Liver (tissue), 9 donors: ENCODE measurements around the gene MCEMP1. TPM values are rescaled to one million over a fixed set of nuclear protein-coding genes. Genes with fewer than 3 reads are reported as not detected.

ENCODE experiments used
- DNase-seq: peaks from one replicate; pipeline ENCODE4 v3.0.0-alpha.2; 2017; ENCODE audit warnings: low spot score
- H3K27ac ChIP-seq, 2 donors: one replicate each; pipeline ENCODE4 v1.7.0; 2013; ENCODE audit warnings: inconsistent platforms in 2 of 2, low read length in 2 of 2, control low read depth in 1 of 2, low read depth in 1 of 2, mild to moderate bottlenecking in 1 of 2
- H3K27me3 ChIP-seq, 4 donors: one replicate each; pipeline versions ENCODE4 v1.6.1 to v1.7.0; 2013; ENCODE audit warnings: low read length in 3 of 4, inconsistent platforms in 1 of 4, mild to moderate bottlenecking in 1 of 4, moderate library complexity in 1 of 4; ENCODE audit not compliant: control insufficient read depth in 4 of 4, insufficient read depth in 4 of 4
- H3K36me3 ChIP-seq, 4 donors: one replicate each; pipeline versions ENCODE4 v1.6.1 to v1.7.0; 2013; ENCODE audit warnings: low read length in 3 of 4, mild to moderate bottlenecking in 3 of 4, low read depth in 1 of 4, moderate library complexity in 1 of 4; ENCODE audit not compliant: control insufficient read depth in 4 of 4, insufficient read depth in 3 of 4
- H3K4me1 ChIP-seq, 4 donors: one replicate each; pipeline versions ENCODE4 v1.6.1 to v1.7.0; 2013; ENCODE audit warnings: low read length in 3 of 4, mild to moderate bottlenecking in 3 of 4, moderate library complexity in 1 of 4; ENCODE audit not compliant: control insufficient read depth in 4 of 4, insufficient read depth in 4 of 4
- H3K4me3 ChIP-seq, 3 donors: one replicate each; pipeline versions ENCODE4 v1.6.1 to v1.7.0; 2013; ENCODE audit warnings: low read length in 3 of 3, control low read depth in 1 of 3, low read depth in 1 of 3, mild to moderate bottlenecking in 1 of 3
- H3K9ac ChIP-seq, 2 donors: one replicate each; pipeline ENCODE4 v1.7.0; 2013; ENCODE audit warnings: low read length in 2 of 2, mild to moderate bottlenecking in 2 of 2, moderate library complexity in 2 of 2, control low read depth in 1 of 2, low read depth in 1 of 2
- H3K9me3 ChIP-seq, 4 donors: one replicate each; pipeline versions ENCODE4 v1.6.1 to v1.7.0; 2013; ENCODE audit warnings: low read length in 3 of 4; ENCODE audit not compliant: control insufficient read depth in 4 of 4
- ATF3 ChIP-seq: IDR thresholded peaks from 2 replicates; pipeline ENCODE4 v1.6.1; 2016; ENCODE audit warnings: antibody characterized with exemption
- CTCF ChIP-seq: fragments of 150-350 bp; IDR thresholded peaks from 2 replicates; pipeline ENCODE4 v1.5.1; 2017; ENCODE audit warnings: improper control_type of control experiment, low read depth, low read length; ENCODE audit not compliant: missing input control
- EGR1 ChIP-seq, 2 donors: IDR thresholded peaks; 2 replicates each; pipeline ENCODE4 v1.6.1; 2016 to 2018; ENCODE audit warnings: antibody characterized with exemption in 2 of 2, low read depth in 2 of 2
- FOXA1 ChIP-seq: IDR thresholded peaks from 2 replicates; pipeline ENCODE4 v1.6.1; 2016; ENCODE audit warnings: antibody characterized with exemption
- FOXA2 ChIP-seq: IDR thresholded peaks from 2 replicates; pipeline ENCODE4 v1.6.1; 2016; ENCODE audit warnings: antibody characterized with exemption
- GABPA ChIP-seq, 2 donors: IDR thresholded peaks in 1 of 2; conservative IDR thresholded peaks in 1 of 2; 2 replicates each; pipeline ENCODE4 v1.6.1; 2016; ENCODE audit warnings: antibody characterized with exemption in 2 of 2, mild to moderate bottlenecking in 1 of 2, moderate library complexity in 1 of 2
- HNF4A ChIP-seq, 2 donors: conservative IDR thresholded peaks; 2 replicates each; pipeline ENCODE4 v1.6.1; 2016; ENCODE audit warnings: antibody characterized with exemption in 2 of 2, mild to moderate bottlenecking in 2 of 2
- HNF4G ChIP-seq: IDR thresholded peaks from 2 replicates; pipeline ENCODE4 v1.6.1; 2016; ENCODE audit warnings: antibody characterized with exemption
- JUND ChIP-seq, 2 donors: IDR thresholded peaks; 2 replicates each; pipeline ENCODE4 v1.6.1; 2016; ENCODE audit warnings: antibody characterized with exemption in 2 of 2
- MAX ChIP-seq: IDR thresholded peaks from 2 replicates; pipeline ENCODE4 v1.6.1; 2016; ENCODE audit warnings: antibody characterized with exemption
- NR2F2 ChIP-seq: IDR thresholded peaks from 2 replicates; pipeline ENCODE4 v1.6.1; 2016; ENCODE audit warnings: antibody characterized with exemption
- RAD21 ChIP-seq, 2 donors: IDR thresholded peaks; 2 replicates each; pipeline ENCODE4 v1.6.1; 2016; ENCODE audit warnings: antibody characterized with exemption in 2 of 2, mild to moderate bottlenecking in 2 of 2
- REST ChIP-seq: IDR thresholded peaks from 2 replicates; pipeline ENCODE4 v1.6.1; 2016; ENCODE audit warnings: antibody characterized with exemption, mild to moderate bottlenecking
- RXRA ChIP-seq, 2 donors: IDR thresholded peaks; 2 replicates each; pipeline ENCODE4 v1.6.1; 2017 to 2018; ENCODE audit warnings: antibody characterized with exemption in 2 of 2, mild to moderate bottlenecking in 1 of 2
- SP1 ChIP-seq: IDR thresholded peaks from 2 replicates; pipeline ENCODE4 v1.6.1; 2018; ENCODE audit warnings: antibody characterized with exemption, mild to moderate bottlenecking
- TAF1 ChIP-seq: conservative IDR thresholded peaks from 2 replicates; pipeline ENCODE4 v1.6.1; 2016; ENCODE audit warnings: antibody characterized with exemption, mild to moderate bottlenecking
- YY1 ChIP-seq: IDR thresholded peaks from 2 replicates; pipeline ENCODE4 v1.6.1; 2016; ENCODE audit warnings: antibody characterized with exemption, mild to moderate bottlenecking
- ZBTB33 ChIP-seq: IDR thresholded peaks from 2 replicates; pipeline ENCODE4 v1.6.1; 2016; ENCODE audit warnings: antibody characterized with exemption
- WGBS: extraction: QIAGEN DNeasy Blood & Tissue Kit; methylation state at CpG from one replicate; pipeline ENCODE4 v1.1.7; 2013; 5-methylcytosine and 5-hydroxymethylcytosine counted together
- polyA plus RNA-seq, 2 donors: library from polyadenylated mRNA; stranded (reverse) in 1 of 2; unstranded in 1 of 2; fragments of 200-250 nt in 1 of 2; fragments of >200 nt in 1 of 2; fragmentation: Nextera tagmentation in 1 of 2; extraction: Ambion mirVana in 1 of 2; gene quantifications; one replicate each; pipeline versions ENCODE4 v1.2.1 to v1.2.3, GENCODE V29; 2013 to 2015
- total RNA-seq, 2 donors: library from RNA; depleted of rRNA; stranded (reverse); fragments of >200 nt; gene quantifications; one replicate each; pipeline ENCODE4 v1.2.3, GENCODE V29; 2014
- donor health status: healthy.
- donor health status: healthy.
- donor health status: healthy.
- donor health status: healthy.
- donor health status: healthy.

The MCEMP1 gene
- total and polyA plus RNA-seq, 4 donors = 0.29 to 0.92 (median 0.48) TPM

GRCh38 chr19:7642295-7643030 is 34.4 kb upstream of the MCEMP1 start:
- H3K4me3 ChIP-seq = no peak overlapping the region
- no peak for TF ChIP-seq FOXA1
- TF ChIP-seq EGR1 (IDR thresholded peaks at IDR 0.05; ENCODE audit: low read depth in 2 of 2) = no peak
- TF ChIP-seq ATF3 = no peak
- no peak for TF ChIP-seq HNF4A (conservative IDR thresholded peaks at IDR 0.05)
- no peak for TF ChIP-seq RXRA (IDR thresholded peaks at IDR 0.05)
- TF ChIP-seq SP1 = no peak
- TF ChIP-seq MAX = no peak
- TF ChIP-seq ZBTB33 = no peak
- no peak for TF ChIP-seq GABPA (IDR thresholded peaks at IDR 0.05 in 1 of 2, conservative IDR thresholded peaks at IDR 0.05 in 1 of 2)
- TF ChIP-seq CTCF = no peak
- no peak for TF ChIP-seq HNF4G
- no peak for TF ChIP-seq FOXA2
- TF ChIP-seq TAF1 = no peak
- no peak for TF ChIP-seq JUND (IDR thresholded peaks at IDR 0.05)
- TF ChIP-seq YY1 = no peak
- TF ChIP-seq REST = no peak
- no peak for TF ChIP-seq NR2F2
- no peak for TF ChIP-seq RAD21 (IDR thresholded peaks at IDR 0.05)
- peaks cover 0 to 3% (median 0%) of the 10 kb centered on the region in 4 donors for H3K36me3 ChIP-seq
- WGBS = 94% methylated on average over 27 of the region's 27 CpGs
- no peaks in the 10 kb centered on the region for H3K27me3 ChIP-seq
- no peak overlapping the region for H3K27ac ChIP-seq
- no peak overlapping the region for H3K9ac ChIP-seq
- DNase-seq = no peak
- no peaks in the 10 kb centered on the region for H3K9me3 ChIP-seq
- H3K4me1 ChIP-seq = peaks cover 0 to 10% (median 5%) of the 10 kb centered on the region in 4 donors
